ENCODE results near the gene TBC1D22A. TPM values are rescaled to one million over a fixed set of nuclear protein-coding genes. Genes with fewer than 3 reads are reported as not detected.
A peak's percentile ranks its signal among the peaks of the same experiment; 100 is the strongest.

The TBC1D22A gene
- total and polyA plus RNA-seq, 4 donors, result 4.1 to 12.4 (median 8.4) TPM

DNA sequence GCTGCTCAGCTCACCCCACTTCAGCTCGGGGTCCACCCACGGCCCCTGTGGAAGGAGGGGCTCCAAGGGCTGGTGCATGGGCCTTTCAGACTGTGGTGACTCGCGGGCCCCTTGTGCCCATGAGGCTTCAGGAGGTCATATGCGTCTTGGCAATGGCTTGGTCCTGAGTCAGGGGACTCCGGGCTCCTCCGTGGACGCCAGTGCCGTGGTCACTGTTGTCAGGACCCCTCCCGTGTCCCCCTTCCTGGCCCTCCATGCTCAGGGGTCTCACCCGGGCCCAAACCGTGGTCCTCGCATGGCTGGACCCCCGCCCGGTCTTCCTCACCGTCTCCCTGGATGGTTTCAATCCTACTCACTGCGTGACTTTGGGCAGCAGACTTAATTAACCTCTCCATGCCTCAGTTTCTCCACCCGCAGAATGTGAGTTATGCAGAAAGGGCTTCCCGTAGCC is 436.4 kb downstream of the TBC1D22A start:
- Histone ChIP-seq H3K9me3 (ENCODE audit: control insufficient read depth in 4 of 4, low read length in 3 of 4) (no peaks in the 10 kb centered on the region), H3K4me3 (ENCODE audit: low read depth in 1 of 3, low read length in 3 of 3) (no peak overlapping the region), H3K36me3 (ENCODE audit: control insufficient read depth in 4 of 4, insufficient read depth in 3 of 4, low read depth in 1 of 4, low read length in 3 of 4) (no peaks in the 10 kb centered on the region), H3K27ac (ENCODE audit: low read depth in 1 of 2, low read length in 2 of 2) (no peak overlapping the region), H3K4me1 (ENCODE audit: control insufficient read depth in 4 of 4, insufficient read depth in 4 of 4, low read length in 3 of 4) (peaks cover 13 to 29% (median 20%) of the 10 kb centered on the region in 4 donors), H3K9ac (ENCODE audit: low read depth in 1 of 2, low read length in 2 of 2) (no peak overlapping the region), H3K27me3 (ENCODE audit: control insufficient read depth in 4 of 4, insufficient read depth in 4 of 4, low read length in 3 of 4) (no peaks in the 10 kb centered on the region)
- TF ChIP-seq, protein P1, sequence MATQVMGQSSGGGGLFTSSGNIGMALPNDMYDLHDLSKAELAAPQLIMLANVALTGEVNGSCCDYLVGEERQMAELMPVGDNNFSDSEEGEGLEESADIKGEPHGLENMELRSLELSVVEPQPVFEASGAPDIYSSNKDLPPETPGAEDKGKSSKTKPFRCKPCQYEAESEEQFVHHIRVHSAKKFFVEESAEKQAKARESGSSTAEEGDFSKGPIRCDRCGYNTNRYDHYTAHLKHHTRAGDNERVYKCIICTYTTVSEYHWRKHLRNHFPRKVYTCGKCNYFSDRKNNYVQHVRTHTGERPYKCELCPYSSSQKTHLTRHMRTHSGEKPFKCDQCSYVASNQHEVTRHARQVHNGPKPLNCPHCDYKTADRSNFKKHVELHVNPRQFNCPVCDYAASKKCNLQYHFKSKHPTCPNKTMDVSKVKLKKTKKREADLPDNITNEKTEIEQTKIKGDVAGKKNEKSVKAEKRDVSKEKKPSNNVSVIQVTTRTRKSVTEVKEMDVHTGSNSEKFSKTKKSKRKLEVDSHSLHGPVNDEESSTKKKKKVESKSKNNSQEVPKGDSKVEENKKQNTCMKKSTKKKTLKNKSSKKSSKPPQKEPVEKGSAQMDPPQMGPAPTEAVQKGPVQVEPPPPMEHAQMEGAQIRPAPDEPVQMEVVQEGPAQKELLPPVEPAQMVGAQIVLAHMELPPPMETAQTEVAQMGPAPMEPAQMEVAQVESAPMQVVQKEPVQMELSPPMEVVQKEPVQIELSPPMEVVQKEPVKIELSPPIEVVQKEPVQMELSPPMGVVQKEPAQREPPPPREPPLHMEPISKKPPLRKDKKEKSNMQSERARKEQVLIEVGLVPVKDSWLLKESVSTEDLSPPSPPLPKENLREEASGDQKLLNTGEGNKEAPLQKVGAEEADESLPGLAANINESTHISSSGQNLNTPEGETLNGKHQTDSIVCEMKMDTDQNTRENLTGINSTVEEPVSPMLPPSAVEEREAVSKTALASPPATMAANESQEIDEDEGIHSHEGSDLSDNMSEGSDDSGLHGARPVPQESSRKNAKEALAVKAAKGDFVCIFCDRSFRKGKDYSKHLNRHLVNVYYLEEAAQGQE (IDR thresholded peaks at IDR 0.05), result no peak
- TF ChIP-seq JUND (IDR thresholded peaks at IDR 0.05) (no peak), HNF4A (conservative IDR thresholded peaks at IDR 0.05) (no peak), YY1 (IDR thresholded peaks at IDR 0.05) (no peak), EGR1 (IDR thresholded peaks at IDR 0.05; ENCODE audit: low read depth in 2 of 2) (no peak), FOXA2 (IDR thresholded peaks at IDR 0.05) (no peak), HNF4G (IDR thresholded peaks at IDR 0.05) (no peak), NR2F2 (IDR thresholded peaks at IDR 0.05) (no peak), GABPA (IDR thresholded peaks at IDR 0.05 in 1 of 2, conservative IDR thresholded peaks at IDR 0.05 in 1 of 2) (no peak)
- TF ChIP-seq, protein P2, sequence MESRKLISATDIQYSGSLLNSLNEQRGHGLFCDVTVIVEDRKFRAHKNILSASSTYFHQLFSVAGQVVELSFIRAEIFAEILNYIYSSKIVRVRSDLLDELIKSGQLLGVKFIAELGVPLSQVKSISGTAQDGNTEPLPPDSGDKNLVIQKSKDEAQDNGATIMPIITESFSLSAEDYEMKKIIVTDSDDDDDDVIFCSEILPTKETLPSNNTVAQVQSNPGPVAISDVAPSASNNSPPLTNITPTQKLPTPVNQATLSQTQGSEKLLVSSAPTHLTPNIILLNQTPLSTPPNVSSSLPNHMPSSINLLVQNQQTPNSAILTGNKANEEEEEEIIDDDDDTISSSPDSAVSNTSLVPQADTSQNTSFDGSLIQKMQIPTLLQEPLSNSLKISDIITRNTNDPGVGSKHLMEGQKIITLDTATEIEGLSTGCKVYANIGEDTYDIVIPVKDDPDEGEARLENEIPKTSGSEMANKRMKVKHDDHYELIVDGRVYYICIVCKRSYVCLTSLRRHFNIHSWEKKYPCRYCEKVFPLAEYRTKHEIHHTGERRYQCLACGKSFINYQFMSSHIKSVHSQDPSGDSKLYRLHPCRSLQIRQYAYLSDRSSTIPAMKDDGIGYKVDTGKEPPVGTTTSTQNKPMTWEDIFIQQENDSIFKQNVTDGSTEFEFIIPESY (IDR thresholded peaks at IDR 0.05), result no peak
- 92% methylated on average over 19 of the region's 19 CpGs for WGBS
- peak; percentile 28 for DNase-seq (ENCODE audit: low spot score)

DNA sequence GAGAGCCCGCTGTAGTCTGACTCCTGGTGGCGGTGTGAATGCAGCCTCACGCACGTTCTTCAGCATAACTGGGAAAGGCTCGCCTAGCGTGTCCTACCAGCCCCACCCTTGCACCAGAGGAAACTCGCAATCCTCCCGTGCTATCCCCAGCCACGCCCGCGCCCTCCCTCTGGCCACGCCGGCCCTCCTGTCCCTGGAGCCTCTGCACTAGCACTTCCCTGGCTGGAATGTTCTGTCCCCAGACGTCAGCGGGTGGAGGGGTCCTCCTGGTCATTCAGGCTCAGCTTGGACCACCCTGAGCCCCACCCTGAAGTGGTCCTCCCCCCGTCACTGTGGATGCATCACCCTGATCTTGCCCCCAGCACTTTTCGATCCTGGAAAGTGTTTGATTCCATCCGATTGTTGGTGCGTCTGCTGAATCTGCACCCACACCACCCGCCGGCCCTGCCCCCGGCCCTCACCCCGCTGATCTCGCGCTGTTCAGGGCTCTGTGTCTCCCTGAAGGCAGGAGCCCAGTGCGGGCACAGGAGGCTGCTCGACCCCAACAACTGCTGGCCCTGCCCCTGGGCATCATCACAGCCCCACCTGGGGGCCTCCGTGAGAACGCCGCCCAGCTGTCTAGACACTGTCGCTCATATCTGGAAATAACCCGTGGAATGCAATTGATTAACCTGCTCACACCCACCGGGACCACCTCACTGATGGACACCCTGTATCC is 437.0 kb downstream of the TBC1D22A start:
- no peaks in the 10 kb centered on the region for H3K36me3 ChIP-seq (ENCODE audit: control insufficient read depth in 4 of 4, insufficient read depth in 3 of 4, low read depth in 1 of 4, low read length in 3 of 4)
- 88% methylated on average over 33 of the region's 33 CpGs for WGBS
- H3K4me3 ChIP-seq (ENCODE audit: low read depth in 1 of 3, low read length in 3 of 3), result no peak overlapping the region
- peaks cover 13 to 29% (median 20%) of the 10 kb centered on the region in 4 donors for H3K4me1 ChIP-seq (ENCODE audit: control insufficient read depth in 4 of 4, insufficient read depth in 4 of 4, low read length in 3 of 4)
- no peak overlapping the region for H3K9ac ChIP-seq (ENCODE audit: low read depth in 1 of 2, low read length in 2 of 2)
- H3K27me3 ChIP-seq (ENCODE audit: control insufficient read depth in 4 of 4, insufficient read depth in 4 of 4, low read length in 3 of 4), result no peaks in the 10 kb centered on the region
- DNase-seq (ENCODE audit: low spot score), result peak; percentile 28
- no peaks in the 10 kb centered on the region for H3K9me3 ChIP-seq (ENCODE audit: control insufficient read depth in 4 of 4, low read length in 3 of 4)
- no peak overlapping the region for H3K27ac ChIP-seq (ENCODE audit: low read depth in 1 of 2, low read length in 2 of 2)
- TF ChIP-seq FOXA1 (IDR thresholded peaks at IDR 0.05) (no peak), RAD21 (IDR thresholded peaks at IDR 0.05) (no peak), RXRA (IDR thresholded peaks at IDR 0.05) (no peak), FOXA2 (IDR thresholded peaks at IDR 0.05) (no peak), YY1 (IDR thresholded peaks at IDR 0.05) (no peak), NR2F2 (IDR thresholded peaks at IDR 0.05) (no peak), HNF4A (conservative IDR thresholded peaks at IDR 0.05) (no peak), GABPA (IDR thresholded peaks at IDR 0.05 in 1 of 2, conservative IDR thresholded peaks at IDR 0.05 in 1 of 2) (no peak), TAF1 (conservative IDR thresholded peaks at IDR 0.05) (no peak), HNF4G (IDR thresholded peaks at IDR 0.05) (no peak), EGR1 (IDR thresholded peaks at IDR 0.05; ENCODE audit: low read depth in 2 of 2) (no peak)
- TF ChIP-seq, protein P1 (IDR thresholded peaks at IDR 0.05), result no peak
- TF ChIP-seq, protein P3, sequence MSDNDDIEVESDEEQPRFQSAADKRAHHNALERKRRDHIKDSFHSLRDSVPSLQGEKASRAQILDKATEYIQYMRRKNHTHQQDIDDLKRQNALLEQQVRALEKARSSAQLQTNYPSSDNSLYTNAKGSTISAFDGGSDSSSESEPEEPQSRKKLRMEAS (IDR thresholded peaks at IDR 0.05), result no peak
- TF ChIP-seq, protein P4, sequence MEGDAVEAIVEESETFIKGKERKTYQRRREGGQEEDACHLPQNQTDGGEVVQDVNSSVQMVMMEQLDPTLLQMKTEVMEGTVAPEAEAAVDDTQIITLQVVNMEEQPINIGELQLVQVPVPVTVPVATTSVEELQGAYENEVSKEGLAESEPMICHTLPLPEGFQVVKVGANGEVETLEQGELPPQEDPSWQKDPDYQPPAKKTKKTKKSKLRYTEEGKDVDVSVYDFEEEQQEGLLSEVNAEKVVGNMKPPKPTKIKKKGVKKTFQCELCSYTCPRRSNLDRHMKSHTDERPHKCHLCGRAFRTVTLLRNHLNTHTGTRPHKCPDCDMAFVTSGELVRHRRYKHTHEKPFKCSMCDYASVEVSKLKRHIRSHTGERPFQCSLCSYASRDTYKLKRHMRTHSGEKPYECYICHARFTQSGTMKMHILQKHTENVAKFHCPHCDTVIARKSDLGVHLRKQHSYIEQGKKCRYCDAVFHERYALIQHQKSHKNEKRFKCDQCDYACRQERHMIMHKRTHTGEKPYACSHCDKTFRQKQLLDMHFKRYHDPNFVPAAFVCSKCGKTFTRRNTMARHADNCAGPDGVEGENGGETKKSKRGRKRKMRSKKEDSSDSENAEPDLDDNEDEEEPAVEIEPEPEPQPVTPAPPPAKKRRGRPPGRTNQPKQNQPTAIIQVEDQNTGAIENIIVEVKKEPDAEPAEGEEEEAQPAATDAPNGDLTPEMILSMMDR (IDR thresholded peaks at IDR 0.05; ENCODE audit: low read depth, low read length, missing input control), result no peak
- TF ChIP-seq, protein P2 (IDR thresholded peaks at IDR 0.05), result no peak
